ENCODE measurements around the gene ASCC3.

Gene ASCC3

DNA sequence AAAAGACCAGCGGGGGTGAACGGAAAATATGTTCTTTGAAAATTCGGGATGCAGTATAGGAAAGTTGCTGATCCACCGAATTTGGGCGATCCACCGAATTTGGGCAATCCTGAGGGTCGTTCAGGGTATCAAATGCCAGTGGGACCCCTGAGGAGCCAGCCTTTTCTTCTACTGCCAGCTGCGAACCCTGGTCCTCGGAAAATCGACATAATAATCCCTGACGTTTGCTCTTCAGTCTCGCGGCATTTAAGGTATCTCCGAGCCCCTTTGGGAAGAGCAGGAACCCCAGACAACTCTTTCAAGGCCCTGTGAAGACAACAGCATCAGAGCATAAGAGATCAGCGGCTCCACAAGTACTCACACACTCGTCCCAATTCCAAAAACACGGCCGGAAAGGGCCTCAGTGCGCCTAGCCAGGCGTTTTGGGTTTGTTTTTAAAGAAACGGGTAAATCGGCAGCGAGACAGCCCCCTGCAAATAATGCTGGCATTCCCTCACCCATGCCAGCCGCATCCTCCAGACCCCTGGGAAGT, 417.4 kb downstream of the ASCC3 start:
- no peak overlapping the region for H3K4me3 ChIP-seq (ENCODE audit: low read depth, low read length)

DNA sequence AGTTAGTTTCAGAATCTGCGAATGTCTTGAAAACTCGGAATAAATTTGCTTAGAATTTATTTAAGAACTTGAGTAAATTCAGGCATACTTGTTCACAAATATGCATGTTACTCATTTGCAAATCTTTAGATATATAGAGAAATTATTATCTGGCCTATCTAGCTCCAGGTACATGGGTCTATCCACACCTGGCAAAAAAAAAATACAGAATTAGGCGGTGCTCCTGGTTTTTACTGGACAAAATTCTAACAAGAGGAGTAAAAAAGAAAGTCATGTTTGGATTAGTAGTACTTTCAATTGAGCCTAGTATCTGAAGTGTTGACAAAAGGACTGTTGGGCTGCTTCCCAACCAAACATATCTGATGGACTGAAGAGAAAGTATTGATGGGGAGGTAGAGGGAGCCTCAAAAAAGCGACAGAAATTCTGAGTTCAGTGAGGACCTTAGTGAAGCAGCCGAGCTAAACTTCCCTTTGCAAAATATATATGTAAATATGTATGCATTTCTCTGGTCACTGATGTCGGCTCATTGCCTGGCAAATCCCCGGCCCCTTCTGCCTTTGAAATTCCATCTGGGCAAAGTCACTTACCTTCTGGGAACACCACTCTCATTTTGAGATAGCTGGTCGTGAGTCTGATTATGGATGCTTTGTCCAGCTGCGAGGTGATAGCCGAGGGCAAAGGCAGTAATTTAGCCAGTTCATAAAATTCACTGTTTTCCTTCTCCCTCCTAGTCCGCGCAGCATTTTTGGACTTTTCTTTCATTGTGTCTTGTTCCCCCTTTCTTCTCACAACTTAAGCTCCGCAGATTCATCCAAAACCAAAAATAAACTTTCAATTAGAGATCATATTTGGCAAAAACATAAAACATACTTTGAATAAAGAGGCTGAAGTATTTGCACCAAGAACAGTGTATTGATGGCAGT, 418.2 kb downstream of the ASCC3 start:
- H3K4me3 ChIP-seq (ENCODE audit: low read depth, low read length), result no peak overlapping the region
- TF ChIP-seq, protein P1, sequence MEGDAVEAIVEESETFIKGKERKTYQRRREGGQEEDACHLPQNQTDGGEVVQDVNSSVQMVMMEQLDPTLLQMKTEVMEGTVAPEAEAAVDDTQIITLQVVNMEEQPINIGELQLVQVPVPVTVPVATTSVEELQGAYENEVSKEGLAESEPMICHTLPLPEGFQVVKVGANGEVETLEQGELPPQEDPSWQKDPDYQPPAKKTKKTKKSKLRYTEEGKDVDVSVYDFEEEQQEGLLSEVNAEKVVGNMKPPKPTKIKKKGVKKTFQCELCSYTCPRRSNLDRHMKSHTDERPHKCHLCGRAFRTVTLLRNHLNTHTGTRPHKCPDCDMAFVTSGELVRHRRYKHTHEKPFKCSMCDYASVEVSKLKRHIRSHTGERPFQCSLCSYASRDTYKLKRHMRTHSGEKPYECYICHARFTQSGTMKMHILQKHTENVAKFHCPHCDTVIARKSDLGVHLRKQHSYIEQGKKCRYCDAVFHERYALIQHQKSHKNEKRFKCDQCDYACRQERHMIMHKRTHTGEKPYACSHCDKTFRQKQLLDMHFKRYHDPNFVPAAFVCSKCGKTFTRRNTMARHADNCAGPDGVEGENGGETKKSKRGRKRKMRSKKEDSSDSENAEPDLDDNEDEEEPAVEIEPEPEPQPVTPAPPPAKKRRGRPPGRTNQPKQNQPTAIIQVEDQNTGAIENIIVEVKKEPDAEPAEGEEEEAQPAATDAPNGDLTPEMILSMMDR (IDR thresholded peaks at IDR 0.05; ENCODE audit: borderline replicate concordance, insufficient read depth, low read depth, low read length), result no peak

More for the DNA sequence above, 417.4 kb downstream of the ASCC3 start:
- TF ChIP-seq, protein P1 (IDR thresholded peaks at IDR 0.05; ENCODE audit: borderline replicate concordance, insufficient read depth, low read depth, low read length), result no peak

DNA sequence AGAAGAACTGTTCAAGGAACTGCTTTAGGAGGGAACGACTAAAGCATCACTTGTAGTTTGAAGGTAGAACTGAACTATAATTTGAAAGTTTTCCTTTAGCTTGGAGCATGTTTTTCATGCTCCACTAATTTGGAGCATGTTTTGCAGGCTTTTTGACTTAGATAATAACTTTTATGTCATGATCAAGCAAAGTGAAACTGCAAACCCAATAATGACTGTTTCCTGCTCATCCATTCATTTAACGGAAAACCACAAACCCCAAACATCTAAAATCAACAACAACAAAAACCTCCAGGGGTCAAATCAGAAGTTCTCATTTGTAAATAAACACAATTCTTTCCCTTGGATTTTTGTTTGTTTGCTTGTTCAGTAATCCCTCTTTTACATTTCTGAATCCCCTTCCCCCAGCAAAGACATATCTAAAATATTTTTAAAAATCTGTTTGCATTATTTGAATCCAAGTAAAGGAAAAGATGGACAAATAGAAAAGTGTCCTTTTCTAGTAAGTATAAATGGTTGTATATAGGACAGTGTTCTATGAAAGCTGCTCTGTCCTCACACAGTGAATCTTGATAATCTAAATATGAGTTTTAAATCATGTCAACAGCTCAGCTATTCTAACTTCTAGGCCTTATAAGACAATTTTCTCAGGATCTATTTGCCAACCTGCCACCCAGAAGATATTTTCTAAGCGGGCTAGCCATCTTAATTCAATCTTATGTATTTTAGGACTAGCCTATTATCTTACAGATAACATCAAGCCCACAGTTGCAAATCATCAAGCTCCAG, 419.0 kb downstream of the ASCC3 start:
- H3K4me3 ChIP-seq (ENCODE audit: low read depth, low read length), result no peak overlapping the region

DNA sequence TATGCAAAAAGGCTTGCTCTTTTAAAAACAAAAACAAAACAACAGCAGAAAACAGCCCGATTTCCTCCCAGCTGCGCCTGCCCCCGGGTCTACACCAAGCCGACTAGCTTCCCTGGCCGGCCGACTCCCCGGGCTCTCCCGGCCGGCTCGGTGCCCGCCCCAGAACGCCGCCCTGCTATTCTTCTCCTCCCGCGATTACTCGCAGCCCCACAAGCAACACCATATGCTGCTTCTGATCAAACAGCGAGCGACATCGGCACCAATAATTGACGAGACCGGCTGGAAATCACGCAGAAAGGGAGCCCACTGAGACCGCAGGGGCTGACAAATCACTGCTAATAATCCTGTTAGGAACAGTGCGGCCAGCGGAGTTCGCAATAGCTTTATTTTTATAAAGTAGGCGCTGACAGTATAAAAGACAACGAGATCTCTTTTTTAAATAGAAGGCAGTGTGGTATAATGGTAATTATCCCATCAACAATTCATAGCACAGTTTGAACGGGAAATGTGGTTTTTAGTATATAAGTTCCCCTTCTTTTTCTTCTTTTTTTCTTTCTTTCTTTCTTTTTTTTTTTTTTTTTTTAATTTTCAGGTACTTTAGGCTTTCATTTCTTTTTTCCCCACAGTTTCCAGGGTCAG, 419.7 kb downstream of the ASCC3 start:
- TF ChIP-seq, protein P1 (IDR thresholded peaks at IDR 0.05; ENCODE audit: borderline replicate concordance, insufficient read depth, low read depth, low read length), result no peak
- no peak overlapping the region for H3K4me3 ChIP-seq (ENCODE audit: low read depth, low read length)

More for the DNA sequence above, 419.0 kb downstream of the ASCC3 start:
- TF ChIP-seq, protein P1 (IDR thresholded peaks at IDR 0.05; ENCODE audit: borderline replicate concordance, insufficient read depth, low read depth, low read length), result no peak

DNA sequence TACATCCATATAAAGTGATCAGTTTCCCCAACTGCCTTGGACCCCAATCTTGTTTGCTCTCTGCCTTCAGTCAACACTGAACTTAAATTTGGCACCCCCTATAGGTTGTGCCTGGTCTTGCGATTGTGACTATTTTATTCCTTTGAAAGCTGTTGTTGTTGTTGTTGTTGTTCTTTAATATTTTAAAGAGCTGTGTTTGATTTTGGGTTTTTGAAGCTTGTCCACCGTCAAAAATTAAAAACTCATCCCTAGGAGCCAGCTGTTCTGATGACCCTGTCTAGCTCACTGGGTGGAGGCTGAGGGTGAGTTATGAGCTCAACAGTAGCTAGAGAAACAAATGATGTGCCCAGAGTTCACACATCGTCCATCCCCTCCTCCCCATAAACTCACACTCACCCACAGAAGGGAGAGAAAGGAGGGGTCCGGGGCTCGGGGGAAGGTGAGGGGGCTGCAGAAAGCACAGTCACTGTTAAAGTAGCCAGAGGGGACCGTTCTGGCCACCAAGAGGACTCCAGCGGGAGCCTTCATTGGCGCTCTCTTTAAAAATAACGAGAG, 420.4 kb downstream of the ASCC3 start:
- no peak overlapping the region for H3K4me3 ChIP-seq (ENCODE audit: low read depth, low read length)
- TF ChIP-seq, protein P1 (IDR thresholded peaks at IDR 0.05; ENCODE audit: borderline replicate concordance, insufficient read depth, low read depth, low read length), result peak; percentile 19; the same call in 1 of the 2 replicates

DNA sequence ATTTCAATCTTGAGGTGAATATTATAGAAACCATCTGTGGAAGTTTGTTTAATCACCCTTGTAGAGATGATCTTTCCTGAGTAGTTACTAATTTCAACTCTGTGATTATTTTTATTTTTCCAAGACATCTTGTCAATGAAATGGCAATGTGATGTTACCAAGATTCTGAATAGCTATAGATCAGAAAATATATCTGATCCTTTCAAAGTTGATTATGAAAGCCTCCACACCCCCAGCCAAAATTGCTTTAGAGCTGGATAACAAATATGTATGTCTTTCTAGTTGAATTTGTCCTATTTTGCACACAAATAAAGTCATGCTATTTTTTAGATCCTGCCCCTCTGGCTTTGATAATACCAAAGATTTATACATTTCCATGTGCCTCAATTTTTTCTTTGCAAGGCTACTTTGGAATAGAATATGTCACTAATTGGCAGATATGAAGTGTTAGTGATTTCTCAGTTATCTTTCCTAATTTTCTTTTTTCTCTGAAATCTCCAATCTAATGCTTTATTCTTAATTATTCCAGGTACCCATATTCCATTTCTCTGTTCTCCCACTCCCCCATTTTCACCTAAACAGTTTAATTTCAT, 421.4 kb downstream of the ASCC3 start:
- H3K4me3 ChIP-seq (ENCODE audit: low read depth, low read length), result no peak overlapping the region
- TF ChIP-seq, protein P1 (IDR thresholded peaks at IDR 0.05; ENCODE audit: borderline replicate concordance, insufficient read depth, low read depth, low read length), result no peak

Data from GM12875 (cell line).